Fibroblast of skin of scalp (primary cell): ENCODE results near the gene TMPRSS2.
A peak's percentile ranks its signal among the peaks of the same experiment; 100 is the strongest.
"Not testable (repeated sequence)": the region's sequence is repeated elsewhere in the genome, so short reads cannot be mapped to it uniquely, and the experiment has no call there.

Experiments used
- DNase-seq: peaks from one replicate; pipeline ENCODE4 v3.0.0-alpha.2; 2013

Gene TMPRSS2

DNA sequence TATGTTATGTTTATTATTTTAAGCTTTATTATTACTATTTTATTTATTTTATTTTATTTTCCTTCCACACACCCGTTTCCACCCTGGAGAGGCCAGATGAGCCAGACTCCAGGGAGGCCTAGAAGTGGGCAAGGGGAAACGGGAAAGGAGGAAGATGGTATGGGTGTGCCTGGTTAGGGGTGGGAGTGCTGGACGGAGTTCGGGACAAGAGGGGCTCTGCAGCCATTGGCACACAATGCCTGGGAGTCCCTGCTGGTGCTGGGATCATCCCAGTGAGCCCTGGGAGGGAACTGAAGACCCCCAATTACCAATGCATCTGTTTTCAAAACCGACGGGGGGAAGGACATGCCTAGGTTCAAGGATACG, 82.4 kb downstream of the TMPRSS2 start:
- no peak for DNase-seq

DNA sequence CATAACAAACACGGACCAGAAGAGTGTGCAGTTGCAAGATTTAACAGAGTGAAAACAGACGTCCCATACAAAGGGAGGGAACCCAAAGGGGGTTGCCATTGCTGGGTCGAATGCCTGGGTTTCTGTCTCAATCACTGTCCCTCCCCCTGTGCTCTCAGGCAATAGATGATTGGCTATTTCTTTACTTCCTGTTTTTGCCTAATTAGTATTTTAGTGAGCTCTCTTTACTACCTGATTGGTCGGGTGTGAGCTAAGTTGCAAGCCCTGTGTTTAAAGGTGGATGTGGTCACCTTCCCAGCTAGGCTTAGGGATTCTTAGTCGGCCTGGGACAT, 84.7 kb downstream of the TMPRSS2 start:
- not testable (repeated sequence) for DNase-seq

DNA sequence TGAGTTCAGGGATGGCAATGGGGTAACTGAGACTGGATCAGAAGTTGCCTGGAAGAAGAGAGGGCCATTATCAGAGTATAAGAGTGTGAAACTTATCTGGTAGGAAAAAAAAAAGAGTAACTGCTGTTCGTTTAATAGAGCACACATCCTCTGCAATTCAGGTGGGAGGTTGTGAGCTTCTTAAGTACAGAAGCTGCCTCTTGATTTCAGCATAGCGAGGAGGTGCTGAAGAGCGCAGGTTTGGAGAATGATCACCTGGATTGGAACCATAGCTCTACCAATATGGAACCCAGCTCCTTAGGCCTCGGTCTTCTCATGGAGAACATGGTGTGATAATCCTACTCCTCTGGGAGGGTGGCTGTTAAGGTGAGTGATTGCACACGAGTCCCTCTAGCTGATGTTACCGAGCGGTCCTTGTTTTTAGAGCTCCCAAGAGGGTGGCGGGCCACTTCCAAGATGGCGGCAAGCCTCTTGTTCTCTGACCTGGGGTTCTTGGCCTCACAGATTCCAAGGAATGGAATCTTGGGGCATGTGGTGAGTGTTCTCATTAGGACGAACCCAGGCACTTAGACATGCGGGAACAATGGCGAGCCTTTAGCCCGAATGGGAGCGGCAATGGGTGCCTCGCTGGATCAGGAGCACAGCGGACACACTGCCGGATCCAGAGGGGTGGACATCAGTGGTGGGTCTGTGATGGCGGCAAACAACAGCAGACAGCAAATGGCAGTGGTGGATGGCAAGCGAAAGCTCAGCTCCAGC, 85.2 kb downstream of the TMPRSS2 start:
- no peak for DNase-seq

DNA sequence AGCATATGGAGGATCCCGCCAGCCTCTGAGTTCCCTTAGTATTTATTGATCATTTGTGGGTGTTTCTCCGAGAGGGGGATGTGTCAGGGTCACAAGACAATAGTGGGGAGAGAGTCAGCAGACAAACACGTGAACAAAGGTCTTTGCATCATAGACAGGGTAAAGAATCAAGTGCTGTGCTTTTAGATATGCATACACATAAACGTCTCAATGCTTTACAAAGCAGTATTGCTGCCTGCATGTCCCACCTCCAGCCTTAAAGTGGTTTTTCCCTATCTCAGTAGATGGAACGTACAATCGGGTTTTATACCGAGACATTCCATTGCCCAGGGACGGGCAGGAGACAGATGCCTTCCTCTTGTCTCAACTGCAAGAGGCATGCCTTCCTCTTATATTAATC, 87.0 kb downstream of the TMPRSS2 start:
- not testable (repeated sequence) for DNase-seq

DNA sequence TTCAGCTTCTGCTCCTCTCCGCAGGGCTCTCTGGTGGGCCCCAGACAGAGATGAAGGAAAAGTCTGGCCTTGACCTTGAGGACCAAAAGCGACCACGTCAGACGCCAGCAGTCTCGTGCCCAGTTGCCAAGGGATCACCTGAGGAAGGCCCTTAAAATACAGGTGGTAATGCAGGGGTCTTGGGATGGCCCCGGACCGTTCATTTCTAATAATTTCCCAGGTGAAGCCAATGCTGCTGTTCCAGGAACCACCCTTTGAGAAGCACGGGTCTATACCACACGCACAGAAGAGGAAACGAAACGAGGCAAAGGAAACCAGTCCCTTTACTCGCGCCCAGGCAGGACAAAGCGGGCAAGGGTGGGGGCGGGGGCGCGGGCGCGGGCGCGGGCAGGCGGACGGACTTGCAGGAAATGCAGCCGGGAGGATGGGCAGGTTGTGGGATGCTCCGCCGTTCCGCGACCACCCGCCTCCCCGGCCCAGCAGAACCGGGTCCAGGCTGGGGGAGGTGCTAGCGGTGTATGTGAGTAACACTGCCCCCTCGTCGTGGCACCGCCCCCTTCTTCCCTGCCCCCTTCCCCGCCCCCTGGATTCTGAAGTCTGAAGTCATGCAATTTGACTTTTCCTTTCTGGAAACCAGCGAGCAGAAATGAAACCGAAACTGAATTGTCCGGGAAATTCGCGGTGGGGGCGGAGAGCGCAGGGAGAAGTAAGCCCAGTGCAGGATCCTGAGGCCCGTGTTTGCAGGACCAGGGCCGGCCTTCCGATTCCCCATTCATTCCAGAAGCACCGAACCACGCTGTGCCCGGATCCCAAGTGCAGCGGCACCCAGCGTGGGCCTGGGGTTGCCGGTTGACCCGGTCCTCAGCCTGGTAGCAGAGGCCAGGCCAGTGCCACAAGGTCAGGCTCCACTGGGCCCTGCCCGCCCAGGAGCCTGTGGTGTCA, 87.8 kb downstream of the TMPRSS2 start:
- peak; percentile 94 for DNase-seq

DNA sequence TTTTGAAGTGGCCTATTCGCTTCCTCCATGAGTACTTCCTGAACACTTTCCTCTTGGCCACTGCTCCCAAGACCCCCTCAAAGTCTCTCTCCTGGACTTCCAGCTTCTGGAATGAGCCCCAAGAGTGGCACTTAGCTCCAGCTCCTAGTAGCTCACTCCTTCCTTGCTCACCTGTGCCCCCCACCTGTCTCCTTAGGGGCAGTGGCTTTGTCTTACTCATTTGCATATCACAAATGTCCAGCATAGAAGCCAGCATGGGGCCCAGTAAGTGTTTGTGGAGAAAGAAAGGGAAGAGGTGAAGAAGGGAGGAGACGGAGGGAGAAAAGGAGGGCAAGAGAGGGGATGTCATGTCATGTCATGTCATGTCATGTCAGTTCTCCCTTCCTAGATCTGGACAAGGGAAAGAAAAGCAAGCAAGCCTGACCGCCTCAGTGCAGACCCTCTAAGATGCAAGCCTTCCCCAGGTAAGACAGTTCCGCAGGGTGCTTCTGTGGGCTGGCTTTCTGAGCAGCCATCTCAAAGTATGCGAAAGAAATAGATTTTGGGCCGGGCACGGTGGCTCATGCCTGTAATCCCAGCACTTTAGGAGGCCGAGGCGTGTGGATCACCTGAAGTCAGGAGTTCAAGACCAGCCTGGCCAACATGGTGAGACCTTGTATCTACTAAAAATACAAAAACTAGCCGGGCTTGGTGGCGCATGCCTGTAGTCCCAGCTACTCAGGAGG, 88.8 kb downstream of the TMPRSS2 start:
- DNase-seq = no peak

DNA sequence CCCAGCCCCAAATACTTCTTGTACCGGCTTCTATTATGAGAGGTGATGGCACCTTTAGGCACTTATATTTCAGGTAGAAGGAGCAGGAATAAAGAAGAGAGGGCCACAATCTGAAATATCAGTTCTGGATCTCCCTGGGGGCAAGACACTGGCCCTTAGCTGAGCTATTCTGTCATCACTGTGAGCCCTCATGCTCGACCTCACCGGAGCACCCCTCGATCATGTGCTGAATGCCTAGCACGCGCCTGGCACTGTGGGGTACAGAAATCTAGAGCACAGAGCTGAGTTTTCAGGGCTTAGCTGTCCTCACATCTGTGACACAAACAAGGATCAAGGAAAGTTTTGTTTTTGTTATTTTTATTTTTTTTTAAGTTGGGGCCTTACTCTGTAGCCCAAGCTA, 89.6 kb downstream of the TMPRSS2 start:
- DNase-seq = no peak

DNA sequence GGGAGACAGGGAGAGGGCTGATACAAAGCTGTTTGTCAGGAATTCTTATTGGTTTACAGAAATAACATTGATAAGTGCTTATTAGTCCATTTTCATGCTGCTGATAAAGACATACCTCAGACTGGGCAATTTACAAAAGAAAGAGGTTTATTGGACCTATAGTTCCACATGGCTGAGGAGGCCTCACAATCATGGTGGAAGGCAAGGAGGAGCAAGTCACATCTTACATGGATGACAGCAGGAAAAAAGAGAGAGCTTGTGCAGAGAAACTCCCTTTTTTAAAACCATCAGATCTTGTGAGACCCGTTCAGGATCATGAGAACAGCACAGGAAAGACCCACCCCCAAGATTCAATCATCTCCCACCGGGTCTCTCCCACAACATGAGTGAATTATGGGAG, 90.5 kb downstream of the TMPRSS2 start:
- DNase-seq = not testable (repeated sequence)
